Stimulated activated CD4-positive, alpha-beta T cell treated with anti-CD3 and anti-CD28 coated beads, Interleukin-2, amount 100 ng/mL, for 24 hours (primary cell): ENCODE results near the gene STPG3.

ENCODE experiments used
- DNase-seq, 2 donors: peaks; one replicate each; pipeline ENCODE4 v3.0.0-alpha.2; 2020

The STPG3 gene

GRCh38 chr9:137267933-137268355, 16.9 kb downstream of the STPG3 start:
- DNase-seq, result no peak

GRCh38 chr9:137268538-137269201, 17.6 kb downstream of the STPG3 start:
- DNase-seq, result no peak

GRCh38 chr9:137269231-137269772, 18.2 kb downstream of the STPG3 start:
- no peak for DNase-seq

DNA sequence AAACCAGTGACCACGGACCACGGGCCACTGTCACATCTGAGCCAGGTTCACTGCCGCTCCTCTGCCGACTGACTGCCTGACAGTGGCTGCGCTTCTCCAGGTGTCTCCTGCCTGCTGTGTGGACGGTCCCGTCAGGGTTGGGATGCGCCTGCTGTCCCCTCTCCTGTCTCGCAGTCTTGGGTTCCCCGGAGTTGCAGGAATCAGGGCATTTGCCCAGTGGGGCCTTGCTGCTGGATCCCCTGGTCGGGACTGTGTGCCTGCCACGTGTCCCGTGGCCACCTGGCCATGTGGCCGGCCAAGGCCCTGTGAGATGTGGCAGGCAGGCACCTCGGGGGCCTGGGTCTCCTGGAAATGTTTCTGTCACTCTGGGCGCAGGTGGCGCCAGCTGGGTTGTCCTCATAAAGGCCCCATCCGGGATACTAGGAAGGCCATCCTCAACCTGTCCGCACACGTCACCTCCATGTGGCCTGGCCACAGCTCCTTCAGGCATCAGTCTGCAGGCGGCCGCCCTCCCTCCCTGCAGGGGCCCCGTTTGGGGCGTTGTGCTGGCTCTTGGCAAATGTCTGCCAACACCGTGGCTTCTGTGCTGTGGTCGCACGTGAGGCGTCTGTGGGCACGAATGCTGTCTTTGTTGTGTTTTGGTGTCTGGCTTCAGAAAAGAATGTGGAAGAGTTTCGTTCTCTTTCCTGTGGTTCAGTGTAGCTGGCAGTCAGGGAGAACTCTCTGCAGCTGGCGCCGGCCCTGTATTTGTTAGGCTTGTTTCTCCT, 20.0 kb downstream of the STPG3 start:
- peak in 1 of 2 donors; percentile 20 for DNase-seq

- DNase-seq, result no peak
Measured at GRCh38 chr9:137271696-137272076, 20.6 kb downstream of the STPG3 start.

DNA sequence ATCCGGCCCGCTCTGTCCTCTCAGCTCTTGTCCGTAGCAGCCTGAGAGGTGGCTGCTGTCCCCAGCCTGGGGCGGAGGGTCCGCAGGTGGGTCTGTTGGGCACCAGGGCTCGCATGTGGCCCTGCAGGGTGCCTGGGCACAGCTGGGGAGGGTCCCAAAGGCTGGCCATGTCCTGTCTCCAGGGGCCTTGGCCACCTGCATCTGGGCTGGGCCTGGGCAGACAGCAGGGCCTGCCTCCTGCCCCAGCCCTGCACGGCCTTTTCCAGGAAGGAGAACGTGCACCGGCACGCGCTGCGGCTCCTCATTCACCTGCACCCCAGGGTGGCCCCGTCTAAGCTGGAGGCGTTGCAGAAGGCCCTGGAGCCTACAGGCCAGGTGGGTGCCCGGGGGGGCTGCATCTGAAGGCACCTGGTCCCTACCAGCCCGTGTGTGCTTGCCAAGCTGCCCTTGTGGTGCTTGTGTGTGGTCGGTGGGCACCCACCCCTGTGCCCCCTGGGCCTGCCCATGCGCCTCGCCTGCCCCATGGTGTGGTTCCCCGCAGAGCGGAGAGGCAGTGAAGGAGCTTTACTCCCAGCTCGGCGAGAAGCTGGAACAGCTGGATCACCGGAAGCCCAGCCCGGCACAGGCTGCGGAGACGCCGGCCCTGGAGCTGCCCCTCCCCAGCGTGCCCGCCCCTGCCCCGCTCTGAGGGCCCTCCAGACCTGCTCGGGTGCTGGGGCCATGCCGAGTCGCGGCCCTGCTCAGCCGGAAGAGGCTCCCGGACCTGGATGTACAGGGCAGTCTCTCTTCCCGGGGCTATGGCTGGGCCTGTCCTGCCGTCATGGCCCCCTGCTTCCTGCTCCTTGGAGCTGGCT, 21.4 kb downstream of the STPG3 start:
- no peak for DNase-seq

DNA sequence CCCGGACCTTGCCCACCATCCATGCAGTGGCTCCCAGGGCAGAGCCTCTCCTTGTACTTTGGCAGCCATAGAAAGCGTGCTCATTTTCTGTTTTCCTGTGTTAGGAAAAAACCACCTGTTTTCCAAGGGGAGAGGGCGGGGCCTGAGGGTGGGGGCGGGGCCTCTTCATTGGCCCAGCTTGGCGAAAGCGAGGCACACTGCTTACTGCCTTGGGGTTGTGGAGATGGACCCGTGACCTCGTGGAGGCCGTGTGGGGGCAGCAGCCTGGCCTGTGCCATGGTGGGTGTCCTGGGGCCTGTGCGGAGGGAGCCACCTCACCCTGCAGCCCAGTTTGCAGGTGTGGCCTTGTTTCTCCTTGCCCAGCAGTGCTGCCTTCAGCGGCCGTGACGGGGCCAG, 22.0 kb downstream of the STPG3 start:
- no peak for DNase-seq

DNA sequence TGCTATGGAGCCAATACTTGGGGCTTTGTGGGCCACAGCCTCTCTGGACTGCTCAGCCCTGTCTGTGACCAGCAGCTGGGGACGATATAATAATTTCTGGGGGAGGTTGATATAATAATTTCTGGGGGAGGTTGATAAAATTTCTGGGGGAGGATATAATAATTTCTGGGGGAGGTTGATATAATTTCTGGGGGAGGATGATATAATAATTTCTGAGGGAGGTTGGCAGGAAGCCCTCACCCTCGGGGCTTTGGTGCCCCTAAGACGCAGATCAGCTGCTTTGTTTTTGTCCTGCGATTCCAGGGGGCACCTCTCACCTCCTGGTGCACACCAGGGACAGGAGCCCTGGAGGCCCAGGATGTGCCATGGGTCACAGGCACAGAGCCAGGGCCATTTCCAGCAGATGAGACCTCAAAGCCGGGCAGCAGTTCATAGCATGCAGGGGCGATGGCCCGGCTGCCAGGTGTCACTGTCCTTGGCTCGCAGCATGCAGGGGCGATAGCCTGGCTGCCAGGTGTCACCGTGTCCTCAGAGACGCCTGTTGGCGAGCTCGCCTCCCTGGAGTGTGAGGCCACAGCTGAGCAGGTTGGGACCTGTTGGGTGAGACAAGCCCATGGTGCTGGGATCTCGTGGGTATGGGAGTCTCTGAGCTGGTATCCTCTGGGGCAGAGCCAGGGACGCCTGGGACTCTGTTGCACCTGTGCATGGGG, 22.7 kb downstream of the STPG3 start:
- no peak for DNase-seq

DNA sequence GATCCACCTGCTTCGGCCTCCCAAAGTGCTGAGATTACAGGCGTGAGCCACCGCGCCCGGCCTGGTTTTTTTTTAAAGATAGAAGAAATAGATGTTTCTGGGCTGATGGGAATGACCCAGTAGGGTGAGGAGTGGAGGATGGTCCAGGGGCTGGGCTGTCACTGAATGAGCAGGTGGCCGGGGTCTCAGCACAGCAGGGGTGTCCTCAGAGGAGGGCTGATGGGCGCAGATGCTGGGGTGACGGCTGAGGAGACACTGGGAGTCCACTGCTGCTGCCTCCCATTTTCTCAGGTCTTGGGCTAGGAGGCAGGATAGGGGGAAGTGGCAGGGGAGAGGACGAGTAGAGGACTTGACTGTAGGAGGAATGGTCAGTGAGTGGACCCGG, 24.1 kb downstream of the STPG3 start:
- DNase-seq, result no peak

DNA sequence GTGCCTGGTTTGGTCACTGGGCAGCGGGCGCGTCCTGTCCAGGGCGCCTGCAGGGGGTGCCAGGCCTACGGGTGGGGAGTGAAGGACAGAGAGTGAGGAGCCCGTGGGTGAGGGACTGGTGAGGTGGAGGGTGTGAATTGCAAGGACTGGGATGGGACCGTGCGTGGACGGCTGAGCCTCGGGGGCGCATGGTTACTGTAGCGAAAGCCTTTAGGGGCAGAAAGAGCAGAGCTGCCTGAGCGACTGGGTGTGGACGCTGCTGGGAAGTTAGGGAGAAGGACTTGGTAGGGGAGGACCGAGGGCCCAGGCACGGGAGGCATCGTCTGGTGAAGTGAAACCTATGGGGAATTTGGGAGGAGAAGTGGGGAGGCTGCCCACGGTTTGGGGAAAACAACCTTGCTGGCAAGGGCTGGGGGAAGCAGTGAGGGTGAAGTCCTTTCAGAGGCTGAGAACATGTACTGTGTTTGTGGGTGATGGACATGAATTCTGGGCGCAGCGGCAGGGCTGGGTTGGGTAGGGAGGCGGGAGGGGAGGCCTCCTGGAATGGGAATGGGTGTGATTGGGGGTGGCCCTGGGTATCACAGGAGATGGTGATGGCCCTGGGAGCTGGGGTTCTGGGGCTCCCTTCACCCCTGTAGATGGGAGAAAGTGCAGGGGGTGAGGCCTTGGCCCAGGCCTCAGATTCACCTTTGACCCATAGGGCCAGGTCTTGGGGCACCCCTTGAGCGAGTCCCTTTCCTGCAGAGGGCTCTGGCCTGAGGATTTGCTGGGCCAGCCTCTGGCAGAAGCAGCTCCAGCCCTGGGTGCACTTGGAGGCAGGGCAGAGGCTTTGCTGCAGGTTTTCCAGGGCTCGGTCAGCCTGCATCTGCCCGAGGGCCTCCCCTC, 24.7 kb downstream of the STPG3 start:
- DNase-seq, result no peak

- DNase-seq, result no peak
Measured at GRCh38 chr9:137276473-137277328, 25.6 kb downstream of the STPG3 start.

DNA sequence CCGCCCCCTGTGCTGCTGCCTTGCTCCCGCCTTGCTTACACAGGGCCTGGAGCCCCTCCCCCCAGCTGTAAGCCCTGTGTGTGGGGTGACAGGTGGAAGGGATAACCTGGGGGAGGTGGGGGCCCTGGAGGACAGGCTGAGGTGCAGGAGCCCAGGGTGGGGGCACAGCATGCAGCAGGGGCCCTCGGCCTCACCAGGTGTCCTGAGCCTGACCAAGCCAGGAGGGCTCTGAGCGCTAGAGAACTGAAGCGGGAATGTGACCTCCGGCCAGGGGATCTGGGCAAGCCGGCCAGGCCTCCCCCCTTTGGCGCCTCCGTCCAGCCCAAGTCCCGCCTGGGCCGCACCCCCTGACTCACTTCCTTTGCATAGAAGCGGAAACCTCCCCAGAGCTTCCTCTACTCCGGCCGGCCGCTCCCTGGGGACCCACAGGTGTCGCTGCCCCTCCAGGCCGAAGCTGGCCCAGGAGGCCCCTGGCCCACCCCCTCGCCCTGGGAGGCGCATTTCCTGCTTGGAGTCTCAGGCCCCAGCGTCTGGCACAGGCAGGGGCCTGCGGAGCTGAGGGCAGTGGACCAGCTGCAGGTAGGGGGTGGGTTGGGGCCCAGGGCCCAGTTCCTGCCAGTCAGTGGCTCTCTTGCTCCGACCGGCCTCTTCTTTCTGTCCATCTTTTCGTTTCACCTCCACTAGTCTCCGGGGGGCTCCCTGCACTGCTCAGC, 26.4 kb downstream of the STPG3 start, which contains the start of gene TOR4A:
TOR4A (plus strand) TSS at position 398 of the 713 bp plus-strand sequence. CDS start 964 bp downstream, outside the sequence.
- DNase-seq, result peak; percentile 42 to 55

GRCh38 chr9:137278061-137278701, 27.1 kb downstream of the STPG3 start:
- DNase-seq, result no peak

DNA sequence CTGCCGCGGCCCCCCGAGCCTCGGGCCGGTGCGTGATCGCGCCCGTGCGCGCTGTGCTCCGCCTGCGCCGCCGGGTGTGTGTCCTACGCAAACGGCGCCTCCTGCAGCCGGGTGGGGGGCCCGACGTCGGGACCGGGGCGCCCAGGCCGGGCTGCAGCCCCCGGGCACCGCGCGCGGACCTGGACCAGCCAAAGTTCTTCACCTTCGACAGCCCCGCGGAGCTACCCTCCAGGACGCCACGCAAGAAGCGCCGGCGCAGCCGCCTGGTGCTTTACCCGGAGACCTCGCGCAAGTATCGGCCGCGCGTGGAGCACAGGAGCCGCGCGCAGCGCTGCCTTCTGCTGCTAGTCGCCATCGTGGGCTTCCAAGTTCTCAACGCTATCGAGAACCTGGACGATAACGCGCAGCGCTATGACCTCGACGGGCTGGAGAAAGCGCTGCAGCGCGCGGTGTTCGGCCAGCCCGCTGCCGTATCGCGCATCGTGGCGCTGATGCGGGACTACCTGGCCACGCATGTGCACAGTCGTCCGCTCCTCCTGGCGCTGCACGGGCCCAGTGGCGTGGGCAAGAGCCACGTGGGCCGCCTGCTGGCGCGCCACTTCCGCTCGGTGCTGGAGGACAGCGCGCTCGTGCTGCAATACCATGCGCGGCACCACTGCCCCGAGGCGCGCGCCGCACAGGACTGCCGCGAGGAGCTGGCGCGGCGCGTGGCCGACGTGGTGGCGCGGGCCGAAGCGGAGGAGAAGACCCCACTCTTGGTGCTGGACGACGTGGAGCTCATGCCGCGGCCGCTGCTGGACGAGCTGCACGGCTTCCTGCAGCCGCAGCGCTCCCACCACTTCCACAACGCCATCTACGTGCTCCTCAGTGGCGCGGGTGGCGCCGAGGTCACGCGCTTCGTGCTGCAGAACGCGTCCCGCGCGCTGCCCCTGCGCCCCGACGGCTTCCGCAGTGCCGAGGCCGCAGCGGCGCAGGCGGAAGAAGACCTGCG, 27.9 kb downstream of the STPG3 start:
- DNase-seq, result no peak

GRCh38 chr9:137279741-137280473, 28.8 kb downstream of the STPG3 start:
- no peak for DNase-seq

GRCh38 chr9:137280474-137281344, 29.6 kb downstream of the STPG3 start:
- DNase-seq, result peak in 1 of 2 donors; percentile 33
